ENCODE results near the gene HOGA1.
"Not testable (repeated sequence)": the region's sequence is repeated elsewhere in the genome, so short reads cannot be mapped to it uniquely, and the experiment has no call there.

Gene HOGA1

GRCh38 chr10:97555541-97555940, 28.6 kb upstream of the HOGA1 start:
- not testable (repeated sequence) for DNase-seq

GRCh38 chr10:97560731-97561381, 23.3 kb upstream of the HOGA1 start:
- DNase-seq = not testable (repeated sequence)

- not testable (repeated sequence) for DNase-seq
Measured at GRCh38 chr10:97561386-97562077, 22.7 kb upstream of the HOGA1 start.

GRCh38 chr10:97562329-97562728, 21.9 kb upstream of the HOGA1 start:
- DNase-seq = not testable (repeated sequence)

- no peak for DNase-seq
Measured at GRCh38 chr10:97563337-97563736, 20.9 kb upstream of the HOGA1 start.

GRCh38 chr10:97564776-97565175, 19.4 kb upstream of the HOGA1 start:
- DNase-seq = no peak

GRCh38 chr10:97566336-97566996, 17.7 kb upstream of the HOGA1 start:
- no peak for DNase-seq

GRCh38 chr10:97567891-97568290, 16.3 kb upstream of the HOGA1 start:
- no peak for DNase-seq

- DNase-seq = no peak
Measured at GRCh38 chr10:97570146-97570788, 13.9 kb upstream of the HOGA1 start.

GRCh38 chr10:97570789-97571471, 13.3 kb upstream of the HOGA1 start:
- no peak for DNase-seq

GRCh38 chr10:97571622-97572021, 12.6 kb upstream of the HOGA1 start:
- DNase-seq = no peak

GRCh38 chr10:97572214-97572989, 11.8 kb upstream of the HOGA1 start, which contains the start of gene ANKRD2:
ANKRD2 (plus strand) TSS chr10:97572779; CDS start chr10:97572789, 10 bp downstream.
- DNase-seq = no peak

GRCh38 chr10:97573021-97573420, 11.2 kb upstream of the HOGA1 start:
- no peak for DNase-seq

GRCh38 chr10:97573672-97574071, 10.5 kb upstream of the HOGA1 start:
- no peak for DNase-seq

GRCh38 chr10:97574374-97575126, 9.6 kb upstream of the HOGA1 start:
- DNase-seq = no peak

- no peak for DNase-seq
Measured at GRCh38 chr10:97575127-97575668, 9.0 kb upstream of the HOGA1 start.

GRCh38 chr10:97576487-97576886, 7.7 kb upstream of the HOGA1 start:
- not testable (repeated sequence) for DNase-seq

GRCh38 chr10:97577701-97578100, 6.5 kb upstream of the HOGA1 start:
- DNase-seq = no peak

- DNase-seq = no peak
Measured at GRCh38 chr10:97578171-97578844, 5.9 kb upstream of the HOGA1 start.
